Activated CD8-positive, alpha-beta memory T cell treated with anti-CD3 and anti-CD28 coated beads for 36 hours (primary cell): ENCODE results near the gene ZNF157. TPM values are rescaled to one million over a fixed set of nuclear protein-coding genes. Genes with fewer than 3 reads are reported as not detected.
"Not testable (repeated sequence)": the region's sequence is repeated elsewhere in the genome, so short reads cannot be mapped to it uniquely, and the experiment has no call there.

Source experiments
- CTCF ChIA-PET: fragments of 350-600 bp; sonication (Branson Sonifier 250); formaldehyde crosslinking; loops from one replicate; lab custom pipeline; 2021; ENCODE audit warnings: antibody characterized with exemption; lab: Charles Lee
- POLR2A ChIA-PET: fragments of 350-600 bp; sonication (Branson Sonifier 250); formaldehyde crosslinking; loops from one replicate; lab custom pipeline; 2021; ENCODE audit warnings: antibody characterized with exemption; lab: Charles Lee
- total RNA-seq, 2 experiments: library from RNA; stranded (reverse); gene quantifications; one replicate each; pipeline ENCODE4 v1.2.3, GENCODE V29; 2021

Gene ZNF157
- under 1 TPM; 0.72 to 0.96 TPM for total RNA-seq

DNA sequence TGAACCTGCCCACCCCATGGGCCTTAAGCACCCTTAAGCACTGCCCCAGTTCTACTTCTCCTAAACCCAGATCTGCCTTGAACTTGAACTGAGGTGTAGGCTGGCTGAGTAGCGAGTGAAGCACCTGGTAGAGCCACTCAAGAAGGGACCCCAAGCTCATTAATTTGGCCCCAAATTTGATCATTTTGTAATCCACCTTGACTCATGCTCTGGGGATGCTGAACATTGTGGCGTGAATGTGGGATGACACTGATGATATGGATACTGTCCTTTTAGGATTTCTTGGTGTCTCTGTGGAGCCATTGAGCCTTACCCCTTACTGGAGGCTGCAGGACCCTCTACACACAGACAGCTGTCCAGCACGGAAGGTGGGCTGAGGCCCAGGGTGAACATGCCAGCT lies at the start of gene ZNF157:
Gene ZNF157, plus strand, starts transcription at position 301 of the 400 bp plus-strand sequence. Its CDS starts 91 bp downstream, at position 392.
- CTCF ChIA-PET, result no interaction called here
- POLR2A ChIA-PET, result no interaction called here

DNA sequence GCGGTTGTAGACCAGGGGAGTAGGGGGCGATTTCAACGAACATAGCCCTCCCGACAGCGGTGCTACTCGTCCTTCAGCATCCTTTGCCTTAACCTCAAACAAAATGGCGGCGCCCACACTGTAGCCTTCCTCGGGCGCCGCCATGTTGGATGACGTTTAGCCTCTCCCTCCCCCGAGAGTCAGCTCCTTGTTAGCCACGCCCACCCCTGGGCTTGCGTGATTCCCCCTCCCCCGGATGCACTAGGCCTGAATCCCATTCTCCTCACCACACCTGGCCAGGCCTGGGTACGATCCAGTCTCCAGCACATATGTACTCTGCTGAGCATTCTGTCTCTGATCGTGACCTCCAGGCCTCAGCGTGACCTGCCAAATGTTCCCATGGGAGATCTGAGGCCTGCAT lies 49.0 kb upstream of the ZNF157 start:
- POLR2A ChIA-PET, result no interaction called here

DNA sequence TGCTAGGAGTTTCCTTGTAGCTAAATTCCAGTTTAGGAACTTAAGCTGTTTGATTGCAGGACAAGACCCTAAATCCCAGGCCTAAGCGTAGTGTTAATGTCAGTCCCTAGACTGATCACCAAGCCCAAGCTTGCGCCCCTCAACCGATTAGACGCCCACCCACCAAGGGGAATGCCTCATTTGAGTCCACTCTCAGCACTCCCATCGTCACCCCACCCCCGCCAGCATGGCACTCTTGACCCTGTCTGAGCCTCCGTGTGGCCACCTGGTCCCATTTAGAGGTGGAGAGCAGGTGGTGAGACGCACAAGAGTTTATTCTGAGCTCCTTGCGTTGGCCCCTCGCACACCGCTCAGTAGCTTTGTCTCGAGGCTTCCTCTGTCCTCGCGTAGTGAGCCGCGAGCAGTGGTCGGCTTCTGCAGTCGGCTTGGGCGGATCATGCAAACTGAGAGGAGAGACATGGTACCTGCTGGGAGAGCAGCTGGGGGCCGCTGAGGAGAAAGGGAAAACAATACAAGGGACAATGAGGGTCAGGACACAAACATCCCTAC lies 48.5 kb upstream of the ZNF157 start:
- ChIA-PET CTCF (no interaction called here), POLR2A (no interaction called here)

More for the DNA sequence above, 49.0 kb upstream of the ZNF157 start:
- CTCF ChIA-PET, result no interaction called here

DNA sequence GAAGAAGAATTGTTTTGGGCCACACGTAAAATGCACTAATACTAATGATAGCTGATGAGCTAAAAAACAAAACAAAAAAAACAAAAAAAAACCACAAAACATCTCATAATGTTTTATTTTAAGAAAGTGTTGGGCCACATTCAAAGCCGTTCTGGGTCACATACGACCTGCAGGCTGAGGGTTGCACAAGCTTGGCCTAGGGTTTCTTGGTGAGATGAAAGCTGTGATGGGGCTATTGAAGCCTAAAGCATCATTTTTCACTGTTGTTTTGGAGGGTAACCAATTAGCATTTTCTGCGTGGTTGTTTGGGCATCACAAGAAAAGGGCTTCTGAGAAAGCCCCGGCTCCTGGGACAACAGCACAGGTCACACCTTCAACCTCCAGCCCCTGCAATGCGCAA lies 42.5 kb upstream of the ZNF157 start:
- CTCF ChIA-PET, result no interaction called here

DNA sequence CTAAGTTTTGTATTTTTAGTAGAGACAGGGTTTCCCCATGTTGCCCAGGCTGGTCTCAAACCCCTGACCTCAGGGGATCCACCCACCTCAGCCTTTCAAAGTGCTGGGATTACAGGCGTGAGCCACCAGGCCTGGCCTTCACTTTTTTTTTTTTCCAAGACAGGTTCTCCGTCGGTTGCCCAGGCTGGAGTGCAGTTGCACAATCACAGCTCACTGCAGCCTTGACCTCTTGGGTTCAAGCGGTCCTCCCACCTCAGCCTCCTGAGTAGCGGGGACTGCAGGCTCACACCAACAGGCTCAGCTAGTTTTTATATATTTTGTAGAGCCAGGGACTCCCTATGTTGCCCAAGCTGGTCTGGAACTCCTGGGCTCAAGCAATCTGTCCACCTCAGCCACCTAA lies 37.6 kb upstream of the ZNF157 start:
- CTCF ChIA-PET, POLR2A ChIA-PET: not testable (repeated sequence)

More for the DNA sequence above, 42.5 kb upstream of the ZNF157 start:
- POLR2A ChIA-PET, result no interaction called here

DNA sequence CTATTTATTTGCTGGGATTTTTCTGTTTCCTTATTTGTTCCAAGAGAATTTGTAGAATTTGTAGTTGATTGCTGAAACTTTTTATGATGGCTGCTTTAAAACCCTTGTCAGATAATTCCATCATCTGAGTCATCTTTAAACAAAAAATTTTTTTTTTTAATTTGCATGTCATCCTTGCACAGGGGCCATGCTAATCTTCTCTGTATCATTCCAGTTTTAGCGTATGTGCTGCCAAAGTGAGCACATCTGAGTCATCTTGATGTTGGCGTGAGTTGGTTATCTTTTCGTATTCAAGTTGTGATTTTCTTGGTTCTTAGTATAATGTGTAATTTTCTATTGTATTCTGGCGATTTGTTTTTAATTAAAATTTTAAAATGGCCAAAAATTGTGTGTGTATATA lies 18.7 kb upstream of the ZNF157 start:
- CTCF ChIA-PET, result no interaction called here

DNA sequence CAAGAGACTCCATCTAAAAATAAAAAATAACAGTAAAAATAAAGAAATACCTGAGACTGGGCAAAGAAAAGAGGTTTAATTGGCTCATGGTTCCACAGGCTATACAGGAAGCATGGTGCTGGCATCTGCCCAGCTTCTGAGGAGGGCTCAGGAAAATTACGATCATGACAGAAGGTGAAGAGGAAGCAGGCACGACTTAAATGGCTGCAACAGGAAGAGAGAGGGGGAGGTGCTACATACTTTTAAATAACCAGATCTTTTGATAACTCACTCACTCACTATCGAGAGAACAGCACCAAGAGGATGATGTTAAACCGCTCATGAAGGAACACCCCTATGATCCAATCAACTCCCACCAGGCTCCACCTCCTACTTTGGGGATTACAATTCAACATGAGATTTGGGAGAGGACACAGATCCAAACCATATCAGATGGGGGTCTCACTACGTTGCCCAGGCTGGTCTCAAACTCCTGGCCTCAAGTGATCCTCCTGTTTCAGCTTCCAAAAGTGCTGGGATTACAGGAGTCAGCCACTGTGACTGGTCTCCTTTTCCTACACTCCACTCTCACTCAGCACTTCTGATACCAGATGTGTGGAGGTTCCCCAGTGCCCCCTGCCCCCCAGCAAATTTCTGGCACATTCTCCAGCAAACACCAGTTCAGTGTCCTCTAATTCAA lies 11.9 kb upstream of the ZNF157 start:
- ChIA-PET POLR2A (no interaction called here), CTCF (no interaction called here)

More for the DNA sequence above, 18.7 kb upstream of the ZNF157 start:
- POLR2A ChIA-PET, result interaction anchor here (0.6 kb wide), 1 partner anchor 44 kb away, joined by 3 read pairs; no protein-coding TSS in a partner anchor

DNA sequence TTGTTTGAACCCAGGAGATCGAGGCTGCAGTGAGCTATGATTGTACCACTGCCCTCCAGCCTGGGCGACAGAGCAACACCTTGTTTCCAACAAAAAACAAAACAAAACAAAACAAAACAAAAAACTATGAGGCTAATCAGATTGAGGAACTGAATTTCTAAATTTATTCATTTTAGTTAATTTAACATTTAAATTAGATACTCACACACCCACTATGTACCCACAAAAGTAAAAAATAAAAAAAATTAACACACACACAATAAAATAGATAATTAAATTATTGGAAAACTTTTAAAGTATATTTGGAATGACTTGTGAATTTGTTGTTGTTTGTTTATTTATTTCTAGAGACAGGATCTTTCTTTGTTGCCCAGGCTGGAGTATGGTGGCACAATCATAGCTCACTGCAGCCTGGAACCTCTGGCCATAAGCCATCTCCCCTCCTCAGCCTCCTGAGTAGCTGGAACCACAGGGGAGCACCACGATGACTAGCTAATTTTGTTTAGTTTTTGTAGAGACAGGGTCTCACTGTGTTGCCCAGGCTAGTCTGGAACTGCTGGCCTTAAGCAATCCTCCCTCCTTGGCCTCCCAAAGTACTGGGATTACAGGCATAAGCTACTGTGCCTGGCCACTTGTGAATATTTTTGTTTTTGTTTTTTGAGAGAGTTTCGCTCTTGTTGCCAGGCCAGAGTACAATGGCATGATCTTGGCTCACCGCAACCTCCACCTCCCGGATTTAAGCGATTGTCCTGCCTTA lies 9.8 kb upstream of the ZNF157 start:
- ChIA-PET POLR2A (no interaction called here), CTCF (no interaction called here)

DNA sequence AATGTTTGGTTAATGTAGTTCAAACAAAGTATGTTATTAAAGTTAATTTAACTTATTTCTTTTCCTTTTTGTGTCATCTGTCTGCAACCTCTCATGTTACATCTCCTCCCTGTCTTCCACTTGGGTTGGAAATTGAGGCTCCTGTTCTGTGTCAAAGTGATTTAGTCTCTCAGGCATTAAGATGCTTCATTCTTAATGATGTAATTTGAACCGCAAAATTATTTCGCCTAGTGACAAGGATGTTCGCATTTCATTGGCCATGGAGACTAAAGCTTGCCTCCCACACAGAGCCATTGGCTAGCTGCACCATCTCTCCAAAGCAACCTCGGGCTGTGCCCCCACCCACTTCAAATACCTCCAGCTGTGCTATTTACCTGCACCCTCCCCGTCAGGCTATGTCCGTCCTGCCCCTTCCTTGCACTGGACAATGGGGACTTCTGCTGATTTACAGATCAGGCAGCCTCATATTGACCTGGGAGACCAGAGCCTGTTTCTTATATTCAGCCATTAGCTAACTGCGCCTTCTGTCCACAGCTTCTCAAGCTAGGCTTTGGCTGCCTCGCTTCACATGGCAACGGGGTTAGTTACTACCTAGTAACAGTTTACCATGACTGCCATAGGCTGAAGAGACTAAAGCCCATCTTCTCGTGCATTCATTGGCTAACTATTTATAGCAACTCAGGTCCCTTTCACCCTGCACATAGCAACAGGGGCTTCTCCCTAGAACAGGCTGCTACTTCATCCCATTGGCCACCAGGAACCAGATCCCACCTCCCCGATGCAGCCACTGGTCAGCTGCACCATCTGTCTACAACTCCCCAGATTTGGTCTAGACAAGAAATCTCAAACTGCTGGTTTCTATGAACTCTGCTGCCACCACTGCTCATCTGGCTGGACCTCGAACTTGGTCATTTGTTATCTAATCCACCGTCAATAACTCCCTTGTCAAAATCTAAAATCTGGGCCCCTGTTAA lies 8.6 kb upstream of the ZNF157 start:
- ChIA-PET CTCF (no interaction called here), POLR2A (no interaction called here)

DNA sequence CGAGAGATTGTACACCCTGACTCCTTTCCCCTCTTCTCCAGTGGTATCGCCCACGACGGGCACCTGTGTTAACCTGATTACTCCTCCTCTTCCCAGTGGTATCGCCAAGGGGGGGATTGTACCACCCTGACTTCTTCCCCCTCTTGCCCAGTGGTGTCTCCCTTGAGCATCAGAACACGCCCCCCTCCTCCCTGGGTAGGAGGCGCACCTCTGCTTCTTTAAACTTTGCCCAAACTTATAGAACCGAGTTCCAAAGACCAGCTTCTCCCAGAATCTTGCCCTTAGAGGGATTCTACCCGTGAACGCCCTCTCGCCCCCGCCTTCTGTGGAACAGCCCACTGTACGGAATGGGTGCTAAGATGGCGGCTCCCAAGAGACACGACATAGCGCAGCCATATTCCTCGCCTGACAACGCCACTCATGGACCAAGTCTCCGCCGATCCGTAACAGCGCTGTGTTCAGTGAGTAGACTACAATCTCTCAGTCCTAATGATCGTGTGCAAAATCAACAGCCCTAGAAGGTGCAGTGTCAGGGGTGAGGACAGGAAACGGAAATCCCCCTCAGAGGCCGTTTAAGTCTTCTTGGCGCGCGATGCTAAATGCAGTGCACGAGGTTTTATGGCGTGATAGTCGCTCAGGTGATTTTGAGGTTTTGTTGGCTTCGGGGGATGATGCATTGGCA lies 4.2 kb upstream of the ZNF157 start:
- CTCF ChIA-PET, result no interaction called here
- POLR2A ChIA-PET, result no interaction called here

DNA sequence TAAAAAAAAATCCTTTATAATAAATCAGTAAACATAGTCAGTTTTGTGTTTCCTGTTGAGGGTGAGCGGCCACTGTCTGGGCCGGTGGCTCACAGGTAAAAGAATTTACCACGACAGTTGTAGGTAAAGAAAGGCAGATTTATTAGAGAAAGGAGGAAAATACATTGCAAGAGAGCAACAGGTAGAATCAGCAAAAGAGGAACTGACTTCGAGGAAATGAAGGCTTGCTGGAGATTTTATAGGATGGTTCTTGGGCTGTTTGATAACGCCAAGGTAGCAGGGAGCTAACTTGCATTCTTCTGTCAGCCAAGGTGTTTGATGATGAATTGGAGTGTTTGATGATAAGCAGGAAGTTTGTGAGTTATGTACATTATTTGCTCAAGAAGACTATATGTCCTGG lies 2.8 kb downstream of the ZNF157 start:
- ChIA-PET POLR2A (no interaction called here), CTCF (no interaction called here)

DNA sequence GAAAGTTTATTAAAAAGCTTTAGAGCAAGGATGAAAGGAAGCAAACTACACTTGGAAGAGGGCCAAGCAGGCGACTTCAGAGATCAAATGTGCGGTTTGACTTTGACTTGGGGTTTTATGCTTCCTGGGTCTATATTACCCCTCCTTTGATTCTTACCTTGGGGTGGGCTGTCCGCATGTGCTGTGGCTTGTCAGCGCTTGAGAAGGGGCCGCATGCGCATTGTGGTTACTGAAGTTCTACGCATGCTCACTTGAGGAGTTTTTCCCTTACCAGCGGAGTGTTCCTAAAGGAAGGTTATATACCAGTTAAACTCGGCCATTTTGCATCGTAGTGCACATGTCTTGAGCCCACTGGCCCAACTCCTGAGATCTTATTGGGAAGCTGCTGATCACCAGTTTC lies 9.9 kb downstream of the ZNF157 start:
- ChIA-PET POLR2A (no interaction called here), CTCF (no interaction called here)

DNA sequence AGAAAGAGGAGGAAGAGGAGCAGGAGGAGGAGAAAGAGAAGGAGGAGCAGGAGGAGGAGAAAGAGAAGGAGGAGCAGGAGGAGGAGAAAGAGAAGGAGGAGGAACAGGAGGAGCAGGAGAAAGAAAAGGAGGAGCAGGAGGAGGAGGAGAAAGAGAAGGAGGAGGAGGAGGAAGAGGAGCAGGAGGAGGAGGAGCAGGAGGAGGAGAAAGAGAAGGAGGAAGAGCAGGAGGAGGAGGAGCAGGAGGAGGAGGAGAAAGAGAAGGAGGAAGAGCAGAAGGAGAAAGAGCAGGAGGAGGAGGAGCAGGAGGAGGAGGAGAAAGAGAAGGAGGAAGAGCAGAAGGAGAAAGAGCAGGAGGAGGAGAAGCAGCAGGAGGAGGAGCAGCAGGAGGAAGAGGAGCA lies 10.5 kb downstream of the ZNF157 start:
- POLR2A ChIA-PET, CTCF ChIA-PET: not testable (repeated sequence)

DNA sequence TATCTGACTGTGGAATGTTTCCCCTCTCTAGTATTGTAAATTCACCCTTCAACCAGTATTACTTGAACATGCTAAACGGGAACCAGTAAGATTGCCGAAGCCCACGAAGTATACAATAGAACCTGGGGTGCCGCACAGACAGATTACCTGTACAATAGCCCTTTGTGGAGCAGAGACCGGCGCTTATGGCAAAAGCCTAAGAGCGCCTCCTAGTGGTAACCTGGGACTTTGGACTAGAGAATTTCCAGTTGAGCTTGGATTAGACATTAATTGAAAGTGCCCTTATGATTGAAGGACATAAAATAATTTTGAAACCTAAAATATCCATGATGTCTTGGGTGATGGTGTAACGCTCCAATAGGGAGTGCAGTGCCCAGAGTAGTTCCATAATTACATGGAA lies 14.1 kb downstream of the ZNF157 start:
- ChIA-PET POLR2A (interaction anchor here (0.7 to 1.6 kb wide), 3 partner anchors 38 to 167 kb away, joined by 3 to 7 read pairs (median 5); no protein-coding TSS in a partner anchor), CTCF (interaction anchor here (0.6 to 1.2 kb wide), 6 partner anchors 10 to 192 kb away, joined by 3 to 5 read pairs (median 3); partner anchors contain the start of gene USP11)

DNA sequence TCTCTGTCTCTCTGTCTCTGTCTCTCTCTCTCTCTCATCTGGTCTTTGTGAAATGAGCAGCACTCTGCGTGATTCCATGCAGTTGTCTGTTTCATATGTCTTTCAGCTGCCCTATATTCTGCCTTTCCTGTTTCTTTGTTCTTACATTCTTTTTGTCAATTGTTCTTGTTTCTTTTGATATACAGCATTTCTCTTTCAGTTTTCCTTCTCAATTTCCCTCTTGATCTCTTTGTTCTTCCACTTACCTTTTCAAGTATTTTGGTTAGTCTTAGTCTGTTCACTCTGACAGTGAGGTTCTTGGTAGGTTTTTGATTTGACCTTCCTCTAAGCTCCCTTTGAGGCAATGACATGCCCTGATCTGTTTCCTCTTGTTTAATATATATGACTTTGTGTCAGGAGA lies 20.4 kb downstream of the ZNF157 start:
- POLR2A ChIA-PET, result no interaction called here
- CTCF ChIA-PET, result no interaction called here

DNA sequence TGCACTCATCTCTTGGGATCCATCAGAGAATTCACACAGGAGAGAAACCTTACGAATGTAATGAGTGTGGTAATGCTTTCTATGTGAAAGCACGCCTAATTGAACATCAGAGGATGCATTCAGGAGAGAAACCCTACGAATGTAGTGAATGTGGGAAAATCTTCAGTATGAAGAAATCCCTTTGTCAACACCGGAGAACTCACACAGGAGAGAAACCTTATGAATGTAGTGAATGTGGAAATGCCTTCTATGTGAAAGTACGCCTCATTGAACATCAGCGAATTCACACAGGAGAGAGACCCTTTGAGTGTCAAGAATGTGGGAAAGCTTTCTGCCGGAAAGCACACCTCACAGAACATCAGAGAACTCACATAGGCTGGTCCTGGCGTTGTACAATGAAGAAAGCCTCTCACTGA lies 42.8 kb downstream of the ZNF157 start:
- ChIA-PET POLR2A (no interaction called here), CTCF (no interaction called here)

DNA sequence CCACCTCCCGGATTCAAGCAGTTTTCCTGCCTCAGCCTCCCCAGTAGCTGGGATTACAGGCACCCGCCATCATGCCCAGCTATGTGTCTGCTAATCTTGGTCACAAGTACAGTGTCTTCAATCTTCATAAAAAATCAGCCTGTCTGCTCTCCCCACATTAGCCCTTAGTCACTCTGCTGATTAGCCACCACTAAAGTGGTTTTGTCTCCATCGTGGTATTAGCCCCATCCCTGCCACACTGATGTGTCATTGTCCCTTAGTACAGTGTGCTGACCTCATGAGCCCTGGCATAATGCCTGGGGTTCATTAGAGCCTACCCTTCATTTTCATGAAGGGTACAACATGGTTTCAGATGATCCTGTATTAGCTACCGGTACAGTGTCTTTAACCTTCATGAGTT lies 49.9 kb downstream of the ZNF157 start:
- CTCF ChIA-PET, result no interaction called here
- POLR2A ChIA-PET, result interaction anchor here (0.6 kb wide), 1 partner anchor 151 kb away, joined by 5 read pairs; no protein-coding TSS in a partner anchor

DNA sequence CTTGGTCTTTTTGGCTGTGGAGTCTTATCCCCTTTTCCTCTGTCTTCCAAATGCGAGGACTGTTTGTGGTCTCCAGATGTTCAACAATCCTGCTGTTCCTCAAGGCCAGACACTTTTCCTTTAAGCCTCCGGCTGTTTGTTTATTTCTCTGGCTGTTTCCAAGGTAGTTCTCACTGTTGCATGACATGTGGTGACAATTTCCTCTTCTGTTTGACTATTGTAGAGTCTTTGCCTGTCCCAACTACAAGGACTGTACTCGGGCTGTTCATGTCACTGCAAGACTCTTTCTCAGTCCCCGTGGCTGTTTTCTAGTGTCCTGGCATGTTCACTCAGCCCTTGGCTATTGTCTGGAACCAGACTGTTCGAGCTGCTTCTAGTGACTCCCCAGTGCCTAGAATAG lies 50.6 kb downstream of the ZNF157 start:
- ChIA-PET CTCF (no interaction called here), POLR2A (interaction anchor here (0.6 kb wide), 1 partner anchor 150 kb away, joined by 5 read pairs; no protein-coding TSS in a partner anchor)

DNA sequence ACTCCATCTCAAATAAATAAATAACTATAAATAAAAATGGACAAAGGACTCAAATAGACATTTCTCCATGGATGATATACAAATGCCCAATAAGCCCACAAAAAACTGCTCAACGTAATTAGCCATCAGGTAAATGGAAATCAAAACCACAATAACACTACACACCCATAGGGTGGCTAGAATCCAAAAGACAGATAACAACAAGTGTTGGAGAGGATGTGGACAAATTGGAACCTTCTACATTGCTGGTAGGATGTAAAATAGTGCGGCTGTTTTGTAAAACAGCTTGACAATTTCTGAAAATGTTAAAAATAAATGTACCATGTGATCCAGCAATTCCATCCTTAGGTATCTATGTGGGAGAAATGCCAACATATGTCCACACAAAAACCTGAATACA lies 52.1 kb downstream of the ZNF157 start:
- ChIA-PET CTCF (no interaction called here), POLR2A (no interaction called here)
